PC-9 (cell line): Measurements from ENCODE around the gene RNF141.

ENCODE experiments used
- EZH2 ChIP-seq: fragments of 200-600 bp; sonication (generic); IDR thresholded peaks from 2 replicates; pipeline ENCODE4 v1.8.0; 2017; ENCODE audit warnings: antibody characterized with exemption, low read depth
- TF ChIP-seq, protein P1 (sequence below): fragments of 200-600 bp; sonication (generic); conservative IDR thresholded peaks from 2 replicates; pipeline ENCODE4 v1.6.1; 2017; ENCODE audit warnings: mixed run types, antibody characterized with exemption, mild to moderate bottlenecking, moderate library complexity

DNA sequence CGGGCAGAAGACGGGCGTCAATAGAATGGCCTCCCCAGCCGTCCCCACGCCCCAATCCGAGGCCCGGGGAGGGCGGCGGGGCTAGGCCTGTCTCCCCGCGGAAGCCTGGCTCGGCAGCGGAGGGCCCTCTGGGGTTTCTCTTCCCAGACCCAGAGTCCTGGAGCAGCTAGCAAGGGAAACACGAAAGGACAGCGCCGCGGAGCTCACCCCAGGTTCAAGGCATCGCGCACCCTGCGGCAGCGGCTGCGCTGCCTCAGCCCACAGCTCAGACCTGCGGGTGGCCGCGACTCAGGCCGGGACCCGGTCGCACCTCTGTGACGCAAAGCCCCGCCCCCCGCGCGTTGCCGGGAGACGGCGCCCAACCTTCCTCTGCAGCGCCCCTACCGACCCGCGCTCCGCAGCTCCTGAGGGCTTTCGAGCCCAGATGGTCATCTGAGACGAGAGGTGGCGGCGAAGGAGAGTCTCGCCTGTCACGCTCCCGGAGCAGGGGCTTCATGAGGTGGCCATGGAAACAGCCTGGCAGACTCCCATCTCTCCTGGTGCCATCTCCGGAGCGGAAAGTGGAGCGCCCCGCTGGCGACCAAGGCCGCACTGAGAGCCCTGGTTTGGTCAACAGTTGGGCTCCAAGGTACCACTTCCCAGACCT is at the start of gene RNF141:
- TF ChIP-seq, protein P1, sequence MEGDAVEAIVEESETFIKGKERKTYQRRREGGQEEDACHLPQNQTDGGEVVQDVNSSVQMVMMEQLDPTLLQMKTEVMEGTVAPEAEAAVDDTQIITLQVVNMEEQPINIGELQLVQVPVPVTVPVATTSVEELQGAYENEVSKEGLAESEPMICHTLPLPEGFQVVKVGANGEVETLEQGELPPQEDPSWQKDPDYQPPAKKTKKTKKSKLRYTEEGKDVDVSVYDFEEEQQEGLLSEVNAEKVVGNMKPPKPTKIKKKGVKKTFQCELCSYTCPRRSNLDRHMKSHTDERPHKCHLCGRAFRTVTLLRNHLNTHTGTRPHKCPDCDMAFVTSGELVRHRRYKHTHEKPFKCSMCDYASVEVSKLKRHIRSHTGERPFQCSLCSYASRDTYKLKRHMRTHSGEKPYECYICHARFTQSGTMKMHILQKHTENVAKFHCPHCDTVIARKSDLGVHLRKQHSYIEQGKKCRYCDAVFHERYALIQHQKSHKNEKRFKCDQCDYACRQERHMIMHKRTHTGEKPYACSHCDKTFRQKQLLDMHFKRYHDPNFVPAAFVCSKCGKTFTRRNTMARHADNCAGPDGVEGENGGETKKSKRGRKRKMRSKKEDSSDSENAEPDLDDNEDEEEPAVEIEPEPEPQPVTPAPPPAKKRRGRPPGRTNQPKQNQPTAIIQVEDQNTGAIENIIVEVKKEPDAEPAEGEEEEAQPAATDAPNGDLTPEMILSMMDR = peak; percentile 59; the same call in 1 of the 2 replicates
- no peak for TF ChIP-seq EZH2
